PFSK-1 (cell line): ENCODE data around the gene FAAP24.

Source experiments
- FOXP2 ChIP-seq: optimal IDR thresholded peaks from 2 replicates; pipeline ENCODE3; 2011; ENCODE audit warnings: borderline replicate concordance, control low read depth, inconsistent platforms; ENCODE audit not compliant: insufficient read depth; ENCODE audit errors: extremely low read length, extremely low read depth
- POLR2AphosphoS5 ChIP-seq: IDR thresholded peaks from 2 replicates; pipeline ENCODE4 v1.6.1; 2012; ENCODE audit warnings: low read depth, mild to moderate bottlenecking, control low read depth, low read length, moderate library complexity
- REST ChIP-seq, 2 experiments: IDR thresholded peaks; 2 replicates each; pipeline versions ENCODE4 v1.6.1 to v1.8.0; 2011 to 2012; ENCODE audit warnings: low read depth in 2 of 2, low read length in 2 of 2, control low read depth in 1 of 2, inconsistent platforms in 1 of 2, mild to moderate bottlenecking in 1 of 2, moderate library complexity in 1 of 2; ENCODE audit not compliant: insufficient read depth in 1 of 2
- SIN3A ChIP-seq: IDR thresholded peaks from 2 replicates; pipeline ENCODE4 v1.6.1; 2012; ENCODE audit warnings: mild to moderate bottlenecking, low read length, moderate library complexity, borderline replicate concordance; ENCODE audit not compliant: insufficient read depth
- TAF1 ChIP-seq: IDR thresholded peaks from 2 replicates; pipeline ENCODE4 v1.6.1; 2012; ENCODE audit warnings: low read length, control low read depth, borderline replicate concordance; ENCODE audit not compliant: insufficient read depth

The FAAP24 gene

DNA sequence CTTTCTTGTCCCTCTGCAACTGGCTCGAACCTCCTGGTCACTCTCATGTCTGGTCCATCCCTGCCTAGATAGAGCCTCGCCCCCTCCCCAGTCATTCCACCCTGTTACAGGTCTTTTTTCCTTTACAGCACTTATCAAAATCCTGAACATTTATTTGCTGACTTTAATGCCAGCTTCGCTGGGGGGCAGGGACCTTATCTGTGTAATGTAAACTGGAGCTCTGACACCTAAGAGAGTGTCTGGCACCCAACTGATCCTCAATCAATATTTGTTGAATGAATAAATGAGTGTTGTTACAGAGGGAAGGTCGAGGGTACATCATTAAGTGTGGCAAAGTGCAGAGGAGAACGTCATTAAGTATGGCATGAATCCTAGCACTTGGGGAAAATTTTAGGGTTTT lies 16.7 kb downstream of the FAAP24 start:
- TF ChIP-seq FOXP2: no peak
- TF ChIP-seq SIN3A: no peak
- TF ChIP-seq TAF1: no peak
- TF ChIP-seq POLR2AphosphoS5: no peak

GRCh38 chr19:32997716-32998355 lies 25.8 kb downstream of the FAAP24 start:
- TF ChIP-seq SIN3A: no peak
- TF ChIP-seq REST (IDR thresholded peaks at IDR 0.05; ENCODE audit: insufficient read depth in 1 of 2, low read depth in 2 of 2, low read length in 2 of 2): no peak
- no peak for TF ChIP-seq TAF1
- TF ChIP-seq POLR2AphosphoS5: no peak

GRCh38 chr19:32998722-32999121 lies 26.7 kb downstream of the FAAP24 start:
- TF ChIP-seq TAF1 (no peak), SIN3A (no peak), FOXP2 (no peak), POLR2AphosphoS5 (no peak), REST (IDR thresholded peaks at IDR 0.05; ENCODE audit: insufficient read depth in 1 of 2, low read depth in 2 of 2, low read length in 2 of 2) (no peak)

GRCh38 chr19:33000510-33000909 lies 28.5 kb downstream of the FAAP24 start:
- no peak for TF ChIP-seq FOXP2
- no peak for TF ChIP-seq POLR2AphosphoS5
- TF ChIP-seq TAF1: no peak

GRCh38 chr19:33000910-33001309 lies 28.9 kb downstream of the FAAP24 start:
- no peak for TF ChIP-seq FOXP2
- TF ChIP-seq TAF1: no peak
- TF ChIP-seq SIN3A: no peak
- TF ChIP-seq POLR2AphosphoS5: no peak
- TF ChIP-seq REST (IDR thresholded peaks at IDR 0.05; ENCODE audit: insufficient read depth in 1 of 2, low read depth in 2 of 2, low read length in 2 of 2): no peak

- TF ChIP-seq TAF1: no peak
- no peak for TF ChIP-seq FOXP2
- TF ChIP-seq REST (IDR thresholded peaks at IDR 0.05; ENCODE audit: insufficient read depth in 1 of 2, low read depth in 2 of 2, low read length in 2 of 2): no peak
- no peak for TF ChIP-seq SIN3A
These were observed 33.4 kb downstream of the FAAP24 start for GRCh38 chr19:33005440-33005839.
